Thyroid gland (tissue), 4 donors: ENCODE measurements around the gene BARX1. TPM values are rescaled to one million over a fixed set of nuclear protein-coding genes. Genes with fewer than 3 reads are reported as not detected.

Experiments used
- DNase-seq, 2 donors: peaks; one replicate each; pipeline ENCODE4 v3.0.0-alpha.2; 2019
- H3K27ac ChIP-seq, 3 donors: fragments of 200-600 bp; sonication (generic); 1 replicate in 2 of 3; 2 replicates in 1 of 3; pipeline ENCODE4 v1.5.1; 2016 to 2019; ENCODE audit warnings: mild to moderate bottlenecking in 1 of 3, moderate library complexity in 1 of 3
- H3K27me3 ChIP-seq: fragments of 200-600 bp; sonication (generic); one replicate; pipeline ENCODE4 v1.5.1; 2019
- H3K36me3 ChIP-seq, 2 donors: fragments of 200-600 bp; sonication (generic); one replicate each; pipeline ENCODE4 v1.5.1; 2016 to 2019
- H3K4me1 ChIP-seq, 2 donors: fragments of 200-600 bp; sonication (generic); one replicate each; pipeline ENCODE4 v1.5.1; 2017 to 2019
- H3K4me3 ChIP-seq, 3 donors: fragments of 200-600 bp; sonication (generic); replicated peaks in 1 of 3; 1 replicate in 2 of 3; 2 replicates in 1 of 3; pipeline ENCODE4 v1.5.1; 2016; ENCODE audit warnings: mild to moderate bottlenecking in 1 of 3
- H3K9me3 ChIP-seq: fragments of 200-600 bp; sonication (generic); one replicate; pipeline ENCODE4 v1.5.1; 2017
- POLR2A ChIP-seq, 2 donors: fragments of 450-650 bp; IDR thresholded peaks; one replicate each; pipeline ENCODE4 v1.6.1; 2017; ENCODE audit warnings: antibody characterized with exemption in 2 of 2, mild to moderate bottlenecking in 2 of 2, moderate library complexity in 1 of 2
- WGBS, 2 donors: methylation state at CpG; one replicate each; pipeline ENCODE4 v1.1.5; 2017; 5-methylcytosine and 5-hydroxymethylcytosine counted together
- intact Hi-C: fragments of 100-400 bp; cut with DNase I; formaldehyde crosslinking; loops from one replicate; pipeline ENCODE4 v1.15.1; 2023
- total RNA-seq, 4 donors: library from RNA; depleted of rRNA; stranded (reverse); fragments of >200 nt; gene quantifications; one replicate each; pipeline ENCODE4 v1.2.3, GENCODE V29; 2016
- TF ChIP-seq, protein P1 (sequence below), 6 experiments: fragments of 200-600 bp in 3 of 6; fragments of 450-650 bp in 3 of 6; sonication (generic) in 3 of 6; IDR thresholded peaks; one replicate each; pipeline ENCODE4 v1.5.1; 2016 to 2019; ENCODE audit warnings: antibody characterized with exemption in 6 of 6, mild to moderate bottlenecking in 2 of 6, inconsistent platforms in 1 of 6, moderate library complexity in 1 of 6

BARX1 gene
- total RNA-seq, 4 donors from 2014 or later, result 0.33 to 2.1 (median 0.75) TPM; not detected in 1

DNA sequence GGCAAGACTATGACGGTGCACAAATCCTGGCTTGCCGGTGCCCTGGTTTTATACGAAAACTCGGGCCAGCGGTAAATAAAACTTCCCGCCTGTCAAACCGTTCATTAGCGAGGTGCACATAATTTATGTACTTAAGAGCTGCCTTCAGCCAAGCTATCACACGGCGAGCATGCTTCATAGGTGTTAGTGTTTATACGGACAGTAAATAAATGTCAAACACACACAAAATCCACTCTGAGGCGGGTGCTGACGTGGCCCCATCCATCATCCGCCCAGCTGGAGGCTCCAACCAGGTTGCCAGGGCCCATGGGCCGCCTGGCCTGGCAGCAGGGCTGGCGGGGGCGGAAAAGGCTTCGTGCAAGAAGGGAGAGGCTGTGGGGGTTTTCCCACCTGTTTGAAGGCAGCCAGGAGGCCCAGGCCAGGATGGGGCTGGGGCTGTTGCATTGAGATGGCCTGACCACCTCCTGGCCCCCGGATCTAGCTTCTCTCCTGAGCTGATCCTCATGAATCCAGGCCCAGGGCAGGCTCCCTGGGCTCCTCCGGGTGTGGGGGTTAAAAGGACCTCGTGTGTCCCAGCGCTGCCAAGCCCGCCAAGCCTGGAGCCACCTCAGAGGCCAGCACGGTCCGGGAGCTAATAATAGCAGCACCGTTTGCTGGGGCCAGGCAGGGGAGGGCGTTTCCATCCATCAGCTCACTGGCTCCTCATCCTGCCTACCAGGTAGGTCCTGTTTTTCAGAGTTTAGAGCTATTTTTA lies 43.2 kb downstream of the BARX1 start:
- no peaks in the 10 kb centered on the region for H3K36me3 ChIP-seq
- no peak for TF ChIP-seq POLR2A (IDR thresholded peaks at IDR 0.05)
- TF ChIP-seq, protein P1, sequence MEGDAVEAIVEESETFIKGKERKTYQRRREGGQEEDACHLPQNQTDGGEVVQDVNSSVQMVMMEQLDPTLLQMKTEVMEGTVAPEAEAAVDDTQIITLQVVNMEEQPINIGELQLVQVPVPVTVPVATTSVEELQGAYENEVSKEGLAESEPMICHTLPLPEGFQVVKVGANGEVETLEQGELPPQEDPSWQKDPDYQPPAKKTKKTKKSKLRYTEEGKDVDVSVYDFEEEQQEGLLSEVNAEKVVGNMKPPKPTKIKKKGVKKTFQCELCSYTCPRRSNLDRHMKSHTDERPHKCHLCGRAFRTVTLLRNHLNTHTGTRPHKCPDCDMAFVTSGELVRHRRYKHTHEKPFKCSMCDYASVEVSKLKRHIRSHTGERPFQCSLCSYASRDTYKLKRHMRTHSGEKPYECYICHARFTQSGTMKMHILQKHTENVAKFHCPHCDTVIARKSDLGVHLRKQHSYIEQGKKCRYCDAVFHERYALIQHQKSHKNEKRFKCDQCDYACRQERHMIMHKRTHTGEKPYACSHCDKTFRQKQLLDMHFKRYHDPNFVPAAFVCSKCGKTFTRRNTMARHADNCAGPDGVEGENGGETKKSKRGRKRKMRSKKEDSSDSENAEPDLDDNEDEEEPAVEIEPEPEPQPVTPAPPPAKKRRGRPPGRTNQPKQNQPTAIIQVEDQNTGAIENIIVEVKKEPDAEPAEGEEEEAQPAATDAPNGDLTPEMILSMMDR (IDR thresholded peaks at IDR 0.05), result no peak
- WGBS, 2 donors, result 62 to 72% methylated on average over 22 to 27 of the region's 27 CpGs
- H3K27ac ChIP-seq, result no peak overlapping the region
- H3K4me3 ChIP-seq, result no peak overlapping the region
- no peaks in the 10 kb centered on the region for H3K27me3 ChIP-seq
- H3K4me1 ChIP-seq, result no peaks in the 10 kb centered on the region
- no peaks in the 10 kb centered on the region for H3K9me3 ChIP-seq
- intact Hi-C loops, result no loop called here
- no peak for DNase-seq

DNA sequence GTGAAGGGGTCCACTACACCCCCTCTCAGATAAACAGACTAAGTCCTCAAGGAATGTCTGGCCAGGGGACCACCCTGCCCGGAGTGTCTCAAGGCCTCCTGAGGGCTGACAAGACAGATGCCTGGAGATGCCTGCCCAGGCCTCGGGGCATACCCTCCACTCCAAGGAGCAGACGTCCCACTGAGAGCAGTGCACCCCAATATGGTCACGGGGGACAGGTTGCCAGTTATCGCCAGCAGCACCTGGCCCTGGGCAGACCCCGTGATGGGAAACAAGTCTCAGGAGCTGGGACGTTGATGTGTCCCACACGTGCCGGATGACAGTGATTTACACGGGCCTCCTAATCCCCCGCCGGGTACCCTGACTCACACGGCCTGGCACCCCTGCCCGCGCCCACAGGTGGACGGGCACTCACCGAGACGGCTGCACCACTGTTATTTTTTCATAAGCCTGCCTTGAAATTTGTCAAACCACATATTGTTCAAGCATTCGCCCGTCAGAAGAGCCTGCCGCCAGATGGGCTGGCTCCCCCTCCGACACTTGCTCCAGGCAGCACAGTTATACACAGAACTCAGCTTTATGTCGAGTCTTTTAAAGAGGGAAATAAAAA lies 43.9 kb downstream of the BARX1 start:
- Histone ChIP-seq H3K36me3 (no peaks in the 10 kb centered on the region), H3K27me3 (no peaks in the 10 kb centered on the region), H3K27ac (no peak overlapping the region), H3K4me3 (no peak overlapping the region), H3K4me1 (no peaks in the 10 kb centered on the region), H3K9me3 (no peaks in the 10 kb centered on the region)
- intact Hi-C loops, result no loop called here
- TF ChIP-seq POLR2A (IDR thresholded peaks at IDR 0.05), result no peak
- TF ChIP-seq, protein P1 (IDR thresholded peaks at IDR 0.05), result no peak
- WGBS, 2 donors, result 87 to 90% methylated on average over 23 of the region's 23 CpGs
- DNase-seq, result no peak

DNA sequence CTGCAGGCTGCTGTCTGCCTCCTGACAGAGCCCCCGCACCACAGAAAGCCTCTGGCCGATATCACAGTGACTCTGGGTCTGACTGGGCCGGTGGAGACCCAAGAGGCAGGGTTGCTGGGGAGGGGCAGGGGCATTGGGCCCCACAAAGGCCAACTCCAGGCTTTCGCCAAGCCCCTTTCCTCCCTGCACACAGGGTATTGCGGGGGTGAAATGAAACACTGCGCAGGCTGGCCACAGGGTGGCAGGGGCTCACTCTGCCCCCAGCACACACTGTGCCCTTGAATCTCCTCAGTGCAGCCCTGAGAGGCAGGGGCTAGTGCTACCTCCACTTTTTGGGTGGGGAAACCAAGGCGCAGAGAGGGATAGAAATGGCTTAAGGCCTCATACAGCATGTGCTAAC lies 44.6 kb downstream of the BARX1 start:
- Histone ChIP-seq H3K27ac (no peak overlapping the region), H3K4me1 (no peaks in the 10 kb centered on the region), H3K9me3 (no peaks in the 10 kb centered on the region), H3K27me3 (no peaks in the 10 kb centered on the region), H3K4me3 (no peak overlapping the region), H3K36me3 (no peaks in the 10 kb centered on the region)
- WGBS, 2 donors, result 94 to 100% methylated on average over 2 to 6 of the region's 7 CpGs
- TF ChIP-seq POLR2A (IDR thresholded peaks at IDR 0.05), result no peak
- TF ChIP-seq, protein P1 (IDR thresholded peaks at IDR 0.05), result no peak
- intact Hi-C loops, result no loop called here
- DNase-seq, result no peak

DNA sequence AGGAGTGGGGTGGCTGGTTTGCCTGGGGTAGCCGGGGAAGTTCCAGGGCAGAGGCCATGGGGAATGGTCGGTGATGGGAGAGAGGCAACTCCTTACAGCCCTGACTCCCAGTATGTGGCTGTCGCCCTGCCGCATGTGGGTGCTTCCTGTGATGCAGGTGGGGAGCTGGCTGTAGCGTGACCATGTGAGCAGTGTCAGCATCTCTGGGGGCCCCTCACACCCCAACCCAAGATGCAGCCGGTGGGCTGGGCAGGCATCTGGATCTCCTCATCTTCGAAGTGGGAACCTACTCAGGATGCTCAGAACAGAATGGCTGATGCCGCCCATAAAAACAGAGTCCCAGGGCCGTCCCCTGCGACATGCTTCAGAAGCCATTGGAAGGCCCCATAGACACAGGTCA lies 45.0 kb downstream of the BARX1 start:
- Histone ChIP-seq H3K27ac (no peak overlapping the region), H3K36me3 (no peaks in the 10 kb centered on the region), H3K27me3 (no peaks in the 10 kb centered on the region), H3K4me1 (no peaks in the 10 kb centered on the region), H3K4me3 (no peak overlapping the region), H3K9me3 (no peaks in the 10 kb centered on the region)
- intact Hi-C loops, result no loop called here
- no peak for TF ChIP-seq POLR2A (IDR thresholded peaks at IDR 0.05)
- TF ChIP-seq, protein P1 (IDR thresholded peaks at IDR 0.05), result no peak
- 91 to 100% methylated on average over 4 to 9 of the region's 10 CpGs for WGBS, 2 donors
- DNase-seq, result no peak

DNA sequence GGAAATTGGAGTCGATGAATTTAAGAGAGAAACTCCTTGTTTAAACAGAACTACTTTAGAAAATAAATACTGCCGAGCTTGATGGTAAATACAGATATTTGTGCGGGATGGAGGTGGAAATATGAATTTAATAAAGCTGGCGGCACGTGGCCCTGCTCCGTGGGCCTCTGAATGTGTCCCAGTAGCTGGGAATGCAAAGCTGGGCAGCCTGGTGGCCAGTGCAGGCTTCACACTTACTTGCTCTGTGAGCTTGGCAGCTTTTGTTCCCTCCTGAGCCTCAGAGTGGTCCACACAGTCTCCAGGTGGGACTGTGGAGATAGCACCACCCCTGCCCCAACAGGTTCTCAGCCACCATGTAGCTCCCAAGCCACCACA lies 45.9 kb downstream of the BARX1 start:
- Histone ChIP-seq H3K9me3 (no peaks in the 10 kb centered on the region), H3K4me3 (no peak overlapping the region), H3K27me3 (no peaks in the 10 kb centered on the region), H3K36me3 (no peaks in the 10 kb centered on the region), H3K27ac (no peak overlapping the region), H3K4me1 (no peaks in the 10 kb centered on the region)
- intact Hi-C loops, result no loop called here
- 63 to 69% methylated on average over 6 of the region's 6 CpGs for WGBS, 2 donors
- TF ChIP-seq, protein P1 (IDR thresholded peaks at IDR 0.05), result no peak
- no peak for TF ChIP-seq POLR2A (IDR thresholded peaks at IDR 0.05)
- DNase-seq, result no peak
